ENCODE results near the gene CEP350.
"Not testable (repeated sequence)": the region's sequence is repeated elsewhere in the genome, so short reads cannot be mapped to it uniquely, and the experiment has no call there.

CEP350 gene

DNA sequence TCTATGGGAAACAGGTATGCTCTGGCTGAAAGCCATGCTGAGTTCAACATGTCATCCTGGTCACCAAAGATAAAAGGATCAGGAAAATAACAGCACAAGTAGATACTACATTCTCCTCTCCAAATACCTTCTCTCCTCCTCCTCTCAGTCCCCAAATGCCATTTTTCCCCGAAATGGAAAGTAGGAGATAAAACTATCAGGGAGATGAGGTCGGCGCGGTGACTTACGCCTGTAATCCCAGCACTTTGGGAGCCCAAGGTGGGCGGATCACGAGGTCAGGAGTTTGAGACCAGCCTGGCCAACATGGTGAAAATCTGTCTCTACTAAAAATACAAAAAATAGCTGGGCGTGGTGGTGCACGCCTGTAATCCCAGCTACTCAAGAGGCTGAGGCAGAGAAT, 179.1 kb downstream of the CEP350 start:
- not testable (repeated sequence) for DNase-seq

DNA sequence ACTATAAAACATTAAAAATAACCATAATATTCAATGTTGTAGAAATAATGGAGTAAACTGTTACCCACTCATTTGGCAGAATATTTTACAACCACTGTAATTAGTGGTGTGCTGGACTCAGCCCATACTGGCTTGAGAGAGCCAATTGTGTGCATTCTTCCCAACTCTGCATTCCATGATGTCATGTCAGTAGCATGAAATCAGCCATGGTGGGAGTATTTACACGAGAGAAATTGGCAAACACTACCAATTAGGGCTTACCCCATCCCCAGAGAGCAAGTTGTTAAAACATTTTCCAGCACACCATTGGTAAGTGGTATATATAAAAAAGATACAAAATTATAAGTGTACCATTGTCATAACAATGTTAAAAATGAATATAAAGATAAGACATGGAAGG, 180.9 kb downstream of the CEP350 start:
- no peak for DNase-seq

DNA sequence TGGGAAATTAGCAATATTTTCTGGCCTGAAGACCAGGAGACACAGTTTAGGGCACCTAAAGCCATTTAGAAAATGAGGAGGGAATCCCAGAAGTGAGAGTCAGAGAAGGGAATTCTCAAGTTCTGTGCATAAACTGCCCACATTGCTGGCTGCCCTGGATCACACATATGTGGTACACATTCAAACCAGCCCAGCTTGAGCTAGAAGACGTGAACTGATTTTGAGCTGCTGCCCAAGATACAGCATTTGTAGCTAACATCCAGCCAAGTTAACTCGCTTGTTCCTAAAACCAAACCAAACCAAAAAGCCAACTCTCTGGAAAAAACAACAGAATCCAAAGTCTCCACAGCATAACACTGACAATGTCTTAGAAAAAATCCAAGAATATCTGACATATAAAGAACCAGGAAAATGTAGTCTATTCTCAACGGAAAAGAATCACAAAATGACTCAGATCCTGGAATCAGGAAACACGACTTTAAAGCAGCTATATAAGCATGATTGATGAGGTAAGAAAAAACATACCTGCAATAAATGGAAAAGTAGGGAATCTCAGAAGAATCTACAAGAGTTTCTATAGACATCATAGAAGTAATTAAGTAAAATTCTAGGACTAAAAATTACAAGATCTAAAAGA, 181.8 kb downstream of the CEP350 start:
- no peak for DNase-seq

DNA sequence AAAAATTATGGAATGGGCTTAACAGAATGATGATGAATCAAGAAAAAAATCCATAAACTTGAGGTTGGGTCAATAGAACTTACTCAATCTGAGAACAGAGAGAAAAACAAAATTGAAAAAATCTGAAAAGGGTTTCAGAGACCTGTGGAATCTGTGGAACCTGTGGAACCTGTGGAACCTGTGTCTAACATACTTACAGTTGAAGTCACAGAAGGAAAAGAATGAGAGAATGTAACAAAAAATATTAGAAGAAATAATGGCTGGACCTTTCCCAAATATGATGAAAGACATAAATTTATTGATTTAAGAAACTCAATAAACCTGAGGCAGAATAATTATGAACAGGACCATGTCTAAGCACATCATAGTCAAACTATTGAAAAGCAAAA, 182.4 kb downstream of the CEP350 start:
- no peak for DNase-seq

DNA sequence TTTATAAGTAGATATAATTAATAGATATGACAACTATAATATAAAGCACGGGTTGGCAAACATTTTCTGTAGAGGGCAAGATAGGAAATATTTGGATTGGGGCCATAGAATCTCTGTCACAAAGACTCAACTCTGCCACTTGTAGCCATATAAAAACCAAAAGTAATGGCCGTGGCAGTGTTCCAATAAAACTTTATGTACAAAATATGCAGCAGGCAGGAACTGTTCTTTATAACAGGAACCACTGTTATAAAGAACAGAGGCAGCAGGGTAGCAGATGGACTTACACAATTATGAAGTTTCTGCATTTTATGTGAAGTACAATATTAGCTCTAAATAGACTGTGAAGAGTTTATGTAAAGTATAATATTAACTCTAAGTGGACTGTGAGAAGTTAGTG, 183.2 kb downstream of the CEP350 start:
- no peak for DNase-seq

DNA sequence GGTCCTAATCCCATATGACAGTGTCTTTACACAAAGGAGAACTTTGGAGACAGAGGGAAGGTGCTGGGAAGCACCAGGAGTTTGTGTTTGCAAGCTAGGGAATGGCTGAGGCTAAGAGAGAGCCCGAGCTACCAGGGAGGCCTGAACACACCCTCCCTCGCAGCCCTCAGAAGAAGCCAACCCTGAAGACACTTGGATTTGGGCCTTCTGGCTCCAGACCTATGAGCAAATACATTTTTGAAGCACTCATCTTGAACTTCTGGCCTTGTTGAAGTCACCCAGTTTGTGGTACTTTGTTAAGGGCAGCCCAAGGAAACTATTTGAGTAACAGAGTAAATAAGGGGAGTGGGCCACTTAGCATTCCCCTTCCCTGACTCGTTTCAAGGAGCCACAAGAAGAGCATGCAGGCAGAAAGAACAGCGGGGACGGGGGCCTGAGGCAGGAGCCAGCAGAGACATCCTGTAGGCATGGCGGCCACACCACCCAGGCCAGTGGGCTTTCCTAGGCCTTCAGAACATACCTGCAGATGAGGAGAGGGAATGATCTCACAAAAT, 186.8 kb downstream of the CEP350 start:
- DNase-seq, result no peak

DNA sequence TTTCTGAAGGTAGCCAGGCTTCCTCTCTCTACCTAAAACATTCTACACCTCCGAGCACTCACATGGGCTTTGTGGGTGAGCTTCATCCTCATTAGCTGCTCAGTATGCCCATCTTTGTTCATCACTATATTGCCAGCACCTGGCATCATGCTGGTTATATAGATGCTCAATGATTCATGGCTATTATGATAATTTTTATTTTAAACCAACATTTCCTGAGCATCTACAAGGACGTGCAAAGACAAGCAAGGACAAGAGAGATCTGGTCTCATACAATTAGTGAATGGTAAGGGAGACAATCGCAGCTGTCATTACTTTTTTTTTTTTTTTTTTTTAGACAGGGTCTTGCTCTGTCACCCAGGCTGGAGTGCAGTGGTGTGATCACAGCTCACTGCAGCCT, 188.7 kb downstream of the CEP350 start:
- no peak for DNase-seq

DNA sequence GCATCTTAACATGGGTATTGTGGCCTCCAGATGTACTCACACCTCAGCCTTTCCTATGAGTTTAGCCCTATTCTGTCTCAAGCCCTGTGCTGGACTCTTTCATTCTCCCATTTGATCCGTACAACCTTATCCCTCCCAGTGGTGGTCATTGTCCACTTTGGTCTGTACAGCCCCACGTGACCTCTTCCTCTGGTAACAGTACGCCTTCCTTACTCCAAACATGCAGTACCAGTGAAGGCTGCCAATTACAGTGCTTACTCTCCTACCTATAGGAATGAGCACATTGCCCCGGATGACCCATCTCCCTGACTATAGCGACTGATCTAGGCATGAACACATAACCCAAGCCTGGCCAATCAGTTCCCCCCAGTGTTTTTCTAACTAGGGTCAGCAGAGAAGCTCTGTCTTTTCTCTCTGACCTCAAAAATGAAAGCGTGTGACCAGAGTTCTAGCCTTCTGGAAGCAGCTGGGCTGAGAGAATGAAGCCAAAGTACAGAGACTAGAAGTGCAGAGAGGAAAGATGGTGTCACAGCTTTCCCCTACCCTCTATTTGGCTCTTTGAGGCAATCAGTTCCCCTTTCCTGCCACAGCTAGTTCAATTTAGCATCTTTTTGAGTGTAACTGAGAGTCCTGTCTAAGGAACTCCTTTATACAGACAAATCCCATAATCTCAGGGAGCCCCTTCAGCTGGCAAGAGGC, 190.2 kb downstream of the CEP350 start:
- no peak for DNase-seq

DNA sequence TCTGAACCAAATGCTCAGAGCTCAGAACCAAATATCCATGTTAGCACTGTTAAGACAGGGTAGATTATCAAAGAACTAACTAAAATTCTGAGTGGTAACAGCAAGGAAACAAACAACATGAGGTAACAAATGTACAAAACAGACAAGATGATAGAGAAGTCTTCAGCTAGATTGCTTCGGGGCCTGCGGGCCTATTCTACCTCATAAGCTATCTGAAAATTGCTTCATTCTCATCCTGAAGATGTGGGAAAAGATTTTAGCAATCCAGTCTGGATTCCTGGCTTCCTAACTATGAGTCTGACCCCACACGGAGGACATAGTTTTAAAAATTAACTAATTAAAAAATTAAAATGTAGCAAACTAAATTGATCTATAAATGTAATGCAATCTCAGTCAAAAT, 190.8 kb downstream of the CEP350 start:
- DNase-seq, result no peak

DNA sequence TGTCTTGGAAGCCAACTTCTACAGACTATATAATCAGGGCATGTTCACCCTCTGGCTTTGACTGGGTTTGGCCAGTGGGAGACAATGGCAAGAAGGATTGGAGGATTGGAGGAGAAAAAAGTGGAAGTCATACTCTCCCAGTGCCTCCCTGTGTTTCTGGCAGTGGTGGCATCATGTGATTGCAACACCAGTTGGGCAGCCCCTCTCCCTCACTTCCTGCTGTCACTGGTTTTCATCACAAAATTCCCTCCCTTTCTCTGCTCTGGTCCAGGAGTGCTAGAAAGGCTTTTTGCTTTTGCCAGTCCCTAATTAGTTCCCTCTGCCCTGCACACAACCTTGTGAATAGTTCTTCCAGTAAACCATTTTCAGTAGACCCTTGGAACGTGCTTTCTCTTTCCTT, 196.4 kb downstream of the CEP350 start:
- no peak for DNase-seq

DNA sequence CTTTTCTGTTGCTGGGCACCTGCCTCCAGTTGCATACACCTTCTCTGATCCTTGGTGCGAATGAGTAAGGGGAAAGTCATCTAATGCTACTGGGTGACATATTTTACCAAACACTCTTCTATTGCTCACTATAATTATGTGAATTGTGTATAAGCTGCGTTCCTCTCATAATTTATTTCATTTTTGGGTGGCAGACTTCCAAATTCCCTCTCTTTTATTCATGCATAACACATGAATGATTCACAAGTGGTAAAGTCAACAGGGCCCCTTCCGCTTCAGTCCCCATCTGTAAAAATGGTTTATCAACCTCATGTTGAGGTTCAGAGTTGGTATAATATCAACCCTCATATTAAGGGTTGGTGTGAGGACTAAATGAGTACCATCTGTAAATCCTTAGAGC, 196.9 kb downstream of the CEP350 start:
- no peak for DNase-seq

DNA sequence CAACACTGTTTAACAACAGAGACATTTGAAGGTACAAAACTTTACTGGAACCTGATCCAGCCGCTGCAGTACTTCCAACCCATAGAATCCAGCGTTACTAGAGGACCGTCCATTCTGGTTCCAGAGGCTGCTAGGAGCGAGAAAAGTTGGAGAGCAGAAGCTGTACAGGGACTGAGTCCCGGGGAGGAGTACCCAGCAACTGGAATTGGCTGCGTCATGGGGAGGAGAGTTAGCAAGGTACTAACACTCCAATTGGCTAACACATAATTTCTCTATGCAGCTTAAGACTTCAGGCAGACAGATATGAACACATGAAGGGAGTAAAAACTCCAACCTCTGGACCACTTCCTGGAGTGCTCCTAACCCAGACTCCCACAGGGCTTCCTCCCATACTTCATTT, 198.0 kb downstream of the CEP350 start:
- no peak for DNase-seq

DNA sequence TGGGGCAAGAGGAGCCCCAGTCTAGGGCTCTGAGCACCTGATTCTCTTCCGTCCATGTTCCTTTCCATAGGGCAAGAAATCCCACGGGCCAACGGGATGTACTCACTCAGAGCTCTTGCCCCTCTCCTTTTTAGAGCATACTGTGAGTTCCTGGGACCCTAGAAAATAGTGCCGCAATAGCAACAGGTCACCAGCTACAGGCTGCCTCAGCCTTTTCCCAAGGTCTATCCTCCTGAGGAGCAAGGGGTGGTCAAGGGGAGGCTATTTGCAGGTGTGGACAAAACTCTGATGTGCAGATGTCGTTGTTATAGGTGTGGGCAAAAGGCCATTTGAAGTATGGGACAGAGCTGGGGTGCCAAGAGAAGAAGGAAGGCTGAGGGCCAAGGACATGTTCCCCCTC, 198.4 kb downstream of the CEP350 start:
- DNase-seq, result no peak

DNA sequence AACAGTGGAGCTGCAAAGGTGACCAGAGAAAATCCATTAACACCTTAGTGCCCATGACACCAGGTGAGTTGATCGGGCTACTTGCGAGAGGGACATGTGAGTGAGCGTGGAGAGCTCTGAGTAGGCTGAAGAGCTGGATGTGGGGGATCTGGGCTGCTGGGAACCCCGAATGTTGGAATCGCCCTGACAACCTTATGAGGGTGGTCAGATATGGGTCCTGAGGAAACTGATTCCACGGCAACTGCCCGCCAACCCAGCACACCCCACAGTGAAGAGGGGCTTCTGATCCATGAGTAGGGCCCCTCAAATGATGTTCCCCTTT, 199.4 kb downstream of the CEP350 start:
- DNase-seq, result no peak

DNA sequence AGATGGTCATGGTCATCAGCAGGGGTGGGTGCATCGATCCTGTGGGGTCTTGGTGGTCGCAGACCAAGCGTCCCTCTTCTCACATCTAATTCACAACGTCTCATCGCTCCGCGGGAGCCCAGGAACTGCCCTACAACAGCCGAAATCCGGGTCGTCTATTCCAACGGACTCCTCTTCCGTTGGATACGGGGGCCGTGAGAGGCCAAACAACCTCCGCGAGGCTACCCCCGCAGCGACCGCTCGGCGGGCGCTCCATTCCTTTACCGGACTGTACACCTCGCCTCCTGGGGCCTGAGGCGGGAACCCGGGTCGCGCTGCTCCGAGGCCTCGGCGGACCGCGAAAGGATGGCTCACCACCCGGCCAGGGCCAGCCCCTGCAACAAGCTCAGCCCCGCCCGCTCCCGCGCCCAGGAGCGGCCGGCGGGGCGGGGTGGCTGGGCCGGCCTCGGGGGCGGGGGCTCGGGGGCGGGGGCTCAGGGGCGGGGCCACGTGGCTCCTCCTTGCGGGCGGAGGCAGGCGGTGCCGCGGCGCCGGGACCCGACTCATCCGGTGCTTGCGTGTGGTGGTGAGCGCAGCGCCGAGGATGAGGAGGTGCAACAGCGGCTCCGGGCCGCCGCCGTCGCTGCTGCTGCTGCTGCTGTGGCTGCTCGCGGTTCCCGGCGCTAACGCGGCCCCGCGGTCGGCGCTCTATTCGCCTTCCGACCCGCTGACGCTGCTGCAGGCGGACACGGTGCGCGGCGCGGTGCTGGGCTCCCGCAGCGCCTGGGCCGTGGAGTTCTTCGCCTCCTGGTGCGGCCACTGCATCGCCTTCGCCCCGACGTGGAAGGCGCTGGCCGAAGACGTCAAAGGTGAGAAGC, 199.9 kb downstream of the CEP350 start, which contains the start of gene QSOX1:
Gene QSOX1, plus strand, starts transcription at position 545 of the 857 bp plus-strand sequence. Its CDS starts 39 bp downstream, at position 584.
- peak; percentile 91 for DNase-seq

DNA sequence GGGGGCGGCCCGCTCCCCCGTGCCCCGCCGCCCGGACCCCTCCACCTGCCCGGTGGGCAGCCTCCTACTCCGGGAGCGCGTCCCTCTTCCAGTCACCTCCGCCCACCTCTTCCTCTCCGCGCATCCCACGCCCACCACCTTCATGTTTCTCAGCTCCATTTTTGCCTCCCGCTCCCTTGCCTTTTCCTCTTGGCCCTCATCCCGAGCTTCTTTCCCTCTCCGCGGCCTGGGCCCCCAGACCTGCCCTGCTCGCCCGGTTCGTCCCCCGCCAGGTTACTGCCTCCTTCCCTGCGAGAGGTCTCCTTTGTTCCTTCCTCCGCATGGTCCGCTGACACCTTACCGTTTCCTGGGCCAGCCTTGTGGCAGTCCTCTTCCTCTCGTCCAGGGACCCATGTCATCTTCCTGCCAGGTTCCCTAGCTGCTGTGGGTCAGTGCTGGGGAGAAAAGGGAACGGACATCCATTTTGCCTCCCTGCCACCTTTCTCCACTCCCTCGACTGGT, 200.6 kb downstream of the CEP350 start:
- DNase-seq, result no peak

DNA sequence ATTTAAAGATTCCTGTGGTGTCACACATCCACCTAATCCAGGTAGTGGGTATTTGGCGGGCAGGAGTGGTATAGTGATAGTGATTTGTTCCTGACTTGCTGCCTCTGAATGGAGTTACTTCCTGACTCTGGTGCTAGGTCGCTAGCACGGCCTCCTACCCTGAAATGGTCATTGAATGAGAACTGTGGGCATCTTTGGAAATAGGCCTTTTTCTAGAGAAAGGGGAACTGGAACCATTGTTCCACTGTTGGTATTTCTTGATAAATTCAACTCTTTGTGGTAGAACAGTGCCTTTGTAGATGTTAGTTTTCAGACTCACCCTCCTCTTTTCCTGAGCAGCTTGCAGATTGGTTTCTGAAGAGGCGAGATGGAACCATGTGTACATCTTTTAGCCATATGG, 201.6 kb downstream of the CEP350 start:
- DNase-seq, result peak; percentile 12

DNA sequence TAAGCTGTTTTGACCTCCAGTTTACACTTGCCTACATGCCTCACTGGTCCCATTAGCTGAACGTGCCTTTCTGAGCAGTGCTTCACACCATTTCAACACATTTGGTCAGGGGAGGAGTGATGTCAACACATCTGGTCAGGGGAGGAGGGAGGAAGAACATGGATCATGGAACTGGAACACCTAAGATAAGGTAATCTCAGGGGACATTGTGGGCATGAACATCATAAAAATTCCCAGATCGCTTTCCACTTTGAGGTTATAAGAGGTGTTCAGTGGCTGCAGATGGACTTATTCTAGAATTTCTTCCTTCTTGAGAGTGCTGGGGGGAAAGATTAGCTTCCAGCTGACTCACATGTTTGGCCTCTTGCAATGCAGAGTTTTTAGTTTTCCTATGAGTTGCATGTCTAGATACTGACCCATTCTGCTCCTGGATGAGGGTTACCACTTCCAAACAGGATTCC, 202.1 kb downstream of the CEP350 start:
- no peak for DNase-seq

DNA sequence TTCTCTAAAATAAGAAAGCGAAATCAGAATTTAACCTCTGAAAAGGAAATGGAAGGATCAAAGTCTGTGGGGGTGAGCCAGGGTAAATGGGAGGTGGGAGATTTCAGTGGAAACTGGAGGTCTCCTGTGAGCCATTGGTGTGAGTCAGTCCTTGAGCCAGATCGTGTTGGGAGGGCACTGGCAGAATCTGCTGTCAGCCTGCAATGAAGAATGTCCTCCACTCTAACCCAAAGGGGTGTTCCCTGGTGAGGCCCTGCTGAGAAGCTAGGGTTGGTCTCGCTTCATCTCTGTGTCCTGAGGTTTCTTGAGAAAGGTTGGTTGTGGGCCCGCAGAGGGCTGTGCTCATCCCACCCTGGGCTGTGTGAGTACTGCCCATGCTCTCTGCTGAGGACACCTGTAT, 202.5 kb downstream of the CEP350 start:
- DNase-seq, result no peak

DNA sequence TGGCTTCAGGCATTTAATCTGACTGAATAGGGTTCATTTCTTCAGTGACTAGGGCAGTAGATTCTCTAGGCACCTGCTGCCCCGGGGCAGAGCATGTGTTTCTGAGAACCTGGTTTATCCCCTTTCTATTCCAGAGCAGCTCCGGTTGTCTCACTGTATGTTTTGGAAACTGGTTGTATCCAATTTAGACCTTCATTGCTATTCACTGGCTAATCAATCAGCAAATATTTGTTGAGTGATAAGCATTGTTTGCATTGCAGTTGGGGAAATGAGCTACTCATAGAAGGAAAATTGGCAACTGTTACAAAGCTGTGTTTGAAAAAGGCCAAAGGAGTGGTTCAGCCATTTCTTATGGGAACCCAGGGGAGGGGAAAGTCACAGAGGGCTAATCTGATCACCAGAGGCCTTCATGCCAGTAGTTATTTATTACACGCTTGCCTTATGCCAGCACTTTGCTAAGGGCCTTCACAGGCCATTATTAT, 203.0 kb downstream of the CEP350 start:
- no peak for DNase-seq

DNA sequence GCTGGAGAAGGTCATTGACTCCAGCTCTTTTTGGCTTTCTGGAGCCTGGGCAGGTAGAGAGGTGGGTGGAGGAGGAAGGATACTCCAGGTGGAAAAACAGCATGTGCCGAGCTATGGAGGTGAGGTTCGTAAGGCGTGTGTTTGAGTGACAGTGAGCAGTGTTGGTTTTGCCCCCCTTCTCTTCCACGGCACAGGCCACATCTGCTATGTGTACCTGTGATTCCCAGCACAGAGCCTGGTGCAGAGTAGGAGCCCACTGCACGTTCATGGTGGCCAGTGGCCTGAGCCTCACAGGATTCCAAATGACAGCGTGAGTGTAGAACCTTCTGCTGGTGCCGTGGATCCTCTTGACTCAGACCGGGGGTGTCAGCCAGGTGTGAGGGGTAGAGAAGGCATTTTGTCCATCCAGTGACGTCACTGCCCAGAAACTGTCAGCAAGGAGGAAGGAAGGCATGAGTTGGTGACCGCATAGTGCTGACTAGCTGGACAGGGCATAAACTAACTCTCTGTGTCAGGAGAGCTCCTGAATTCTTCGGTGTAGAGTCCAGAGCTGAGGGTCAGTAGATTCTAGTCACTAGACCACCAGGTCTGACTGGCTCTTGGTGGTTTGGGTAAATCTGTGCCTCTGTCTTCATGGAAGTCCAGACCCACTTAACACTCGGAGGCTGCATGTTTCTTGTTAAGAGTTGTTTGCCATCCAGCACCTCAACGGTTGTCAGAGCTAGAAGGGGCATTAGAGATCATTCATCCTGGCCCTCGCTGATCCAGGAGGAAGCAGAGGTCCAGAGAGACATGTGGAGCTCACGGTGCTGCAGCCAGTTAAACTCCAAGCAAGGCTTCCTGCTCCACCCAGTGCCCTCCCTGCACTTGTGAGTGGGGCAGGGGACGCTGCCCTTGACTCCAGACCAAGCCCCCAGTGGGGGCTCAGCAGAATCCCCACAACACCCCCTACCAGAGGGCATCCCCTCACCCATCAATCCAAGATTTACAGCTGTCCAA, 203.8 kb downstream of the CEP350 start:
- DNase-seq, result no peak

DNA sequence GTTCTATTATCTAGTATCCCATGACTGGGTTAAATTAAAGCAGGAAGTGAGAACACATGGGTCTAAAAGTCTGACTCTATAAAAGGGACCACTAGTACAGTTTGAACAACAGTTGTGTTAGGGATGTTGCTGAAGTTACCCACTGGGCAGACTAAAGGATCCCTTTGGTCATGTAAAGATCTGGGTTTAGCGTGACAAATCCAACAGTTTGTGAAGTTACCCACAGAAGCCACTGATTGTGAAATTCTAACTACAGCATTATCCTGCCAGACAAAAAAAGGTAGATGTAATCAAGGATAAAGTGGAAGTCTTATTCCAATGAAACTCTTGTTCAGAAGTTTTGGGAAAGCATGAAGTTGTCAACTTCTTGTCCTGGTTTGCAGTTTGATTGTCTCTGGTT, 205.7 kb downstream of the CEP350 start:
- DNase-seq, result no peak
